ENCODE results near the gene ABHD17C. TPM values are rescaled to one million over a fixed set of nuclear protein-coding genes. Genes with fewer than 3 reads are reported as not detected.

Gene ABHD17C
- total RNA-seq, 1 experiment from 2014 or later, result 11.9 TPM

DNA sequence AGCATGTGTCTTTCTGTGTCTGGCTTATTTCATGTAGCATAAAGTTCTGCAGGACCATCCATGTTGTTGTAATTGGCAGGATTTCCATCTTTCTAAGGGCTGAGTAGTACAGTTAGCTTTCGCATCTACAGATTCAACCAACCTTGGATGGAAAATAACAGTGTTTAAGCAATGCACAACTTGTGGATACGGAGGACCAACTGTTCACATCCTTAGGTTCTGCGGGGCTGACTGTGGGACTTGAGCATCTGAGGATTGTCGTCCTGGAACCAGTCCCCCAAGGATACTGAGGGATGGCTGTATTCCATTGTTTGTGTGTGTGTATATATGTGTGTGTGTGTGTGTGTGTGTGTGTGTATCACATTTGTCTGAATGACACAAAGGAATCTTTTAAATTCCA is 27.7 kb downstream of the ABHD17C start:
- no peak for DNase-seq (ENCODE audit: unreplicated experiment)
- intact Hi-C loops (cut with micrococcal nuclease), result no loop called here
- TF ChIP-seq, protein P1, sequence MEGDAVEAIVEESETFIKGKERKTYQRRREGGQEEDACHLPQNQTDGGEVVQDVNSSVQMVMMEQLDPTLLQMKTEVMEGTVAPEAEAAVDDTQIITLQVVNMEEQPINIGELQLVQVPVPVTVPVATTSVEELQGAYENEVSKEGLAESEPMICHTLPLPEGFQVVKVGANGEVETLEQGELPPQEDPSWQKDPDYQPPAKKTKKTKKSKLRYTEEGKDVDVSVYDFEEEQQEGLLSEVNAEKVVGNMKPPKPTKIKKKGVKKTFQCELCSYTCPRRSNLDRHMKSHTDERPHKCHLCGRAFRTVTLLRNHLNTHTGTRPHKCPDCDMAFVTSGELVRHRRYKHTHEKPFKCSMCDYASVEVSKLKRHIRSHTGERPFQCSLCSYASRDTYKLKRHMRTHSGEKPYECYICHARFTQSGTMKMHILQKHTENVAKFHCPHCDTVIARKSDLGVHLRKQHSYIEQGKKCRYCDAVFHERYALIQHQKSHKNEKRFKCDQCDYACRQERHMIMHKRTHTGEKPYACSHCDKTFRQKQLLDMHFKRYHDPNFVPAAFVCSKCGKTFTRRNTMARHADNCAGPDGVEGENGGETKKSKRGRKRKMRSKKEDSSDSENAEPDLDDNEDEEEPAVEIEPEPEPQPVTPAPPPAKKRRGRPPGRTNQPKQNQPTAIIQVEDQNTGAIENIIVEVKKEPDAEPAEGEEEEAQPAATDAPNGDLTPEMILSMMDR (IDR thresholded peaks at IDR 0.05; ENCODE audit: unreplicated experiment), result no peak
- no peak overlapping the region for H3K4me3 Mint-ChIP-seq (ENCODE audit: unreplicated experiment)
- H3K9me3 Mint-ChIP-seq (ENCODE audit: unreplicated experiment), result no peaks in the 10 kb centered on the region
- CTCF ChIA-PET, result interaction anchor here (1.0 kb wide), 1 partner anchor 17 kb away, joined by 3 read pairs; no protein-coding TSS in a partner anchor
- H3K27me3 Mint-ChIP-seq (ENCODE audit: insufficient read depth, unreplicated experiment), result no peaks in the 10 kb centered on the region
- H3K27ac Mint-ChIP-seq (ENCODE audit: low read depth, unreplicated experiment), result no peak overlapping the region
- POLR2A ChIA-PET, result no interaction called here
- H3K36me3 Mint-ChIP-seq (ENCODE audit: insufficient read depth, unreplicated experiment), result peaks cover 10% of the 10 kb centered on the region
- H3K4me1 Mint-ChIP-seq (ENCODE audit: insufficient read depth, unreplicated experiment), result no peaks in the 10 kb centered on the region
- no TSS peak for BruUV-seq (replicated peaks)

DNA sequence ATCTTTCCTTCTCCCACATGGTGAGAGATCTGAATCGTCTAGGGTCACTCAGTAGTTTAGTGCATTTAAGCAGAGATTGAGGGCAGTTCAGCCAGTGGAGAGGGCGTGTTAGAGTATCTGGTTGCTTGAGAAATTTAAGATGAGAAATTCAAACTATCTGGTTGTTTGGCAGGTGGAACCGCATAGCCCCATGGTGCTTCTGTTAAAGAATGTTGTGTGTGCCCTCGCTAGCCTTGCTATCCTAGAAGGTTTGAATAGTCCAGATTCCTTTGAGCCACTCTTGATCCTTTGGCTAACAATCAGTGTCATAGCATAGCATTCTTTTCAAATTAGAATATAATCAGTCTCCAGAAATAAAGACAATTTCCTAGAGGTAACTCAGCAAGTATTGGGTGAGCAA is 32.1 kb downstream of the ABHD17C start:
- intact Hi-C loops (cut with micrococcal nuclease), result no loop called here
- H3K27me3 Mint-ChIP-seq (ENCODE audit: insufficient read depth, unreplicated experiment), result no peaks in the 10 kb centered on the region
- ChIA-PET CTCF (interaction anchor here (0.7 kb wide), 1 partner anchor 87 kb away, joined by 3 read pairs; no protein-coding TSS in a partner anchor), POLR2A (interaction anchor here (0.6 kb wide), 1 partner anchor 94 kb away, joined by 4 read pairs; no protein-coding TSS in a partner anchor)
- TF ChIP-seq, protein P1 (IDR thresholded peaks at IDR 0.05; ENCODE audit: unreplicated experiment), result no peak
- no TSS peak for BruUV-seq (replicated peaks)
- no peak overlapping the region for H3K27ac Mint-ChIP-seq (ENCODE audit: low read depth, unreplicated experiment)
- no peaks in the 10 kb centered on the region for H3K4me1 Mint-ChIP-seq (ENCODE audit: insufficient read depth, unreplicated experiment)
- no peak overlapping the region for H3K4me3 Mint-ChIP-seq (ENCODE audit: unreplicated experiment)
- no peak for DNase-seq (ENCODE audit: unreplicated experiment)
- peaks cover 14% of the 10 kb centered on the region for H3K36me3 Mint-ChIP-seq (ENCODE audit: insufficient read depth, unreplicated experiment)
- no peaks in the 10 kb centered on the region for H3K9me3 Mint-ChIP-seq (ENCODE audit: unreplicated experiment)

DNA sequence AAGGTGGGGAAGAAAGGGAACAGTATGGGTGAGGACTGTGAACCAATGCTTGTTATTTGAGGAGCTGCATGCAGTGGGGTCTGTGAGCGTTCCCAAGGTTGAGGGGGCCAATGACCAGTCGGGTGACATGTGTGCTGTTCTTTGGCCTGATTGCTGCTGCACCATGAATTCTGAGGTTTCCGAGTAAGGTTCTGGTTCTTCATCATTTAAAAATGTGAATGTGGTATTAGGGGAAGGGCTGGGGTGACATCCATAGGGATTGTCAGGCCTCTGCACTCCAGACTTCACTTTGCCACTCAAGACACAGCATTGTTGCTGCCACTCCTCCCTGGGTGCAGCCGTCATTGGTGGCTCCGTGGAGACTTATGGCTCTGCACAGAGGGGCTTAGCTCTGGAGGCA is 32.5 kb downstream of the ABHD17C start:
- no peaks in the 10 kb centered on the region for H3K4me1 Mint-ChIP-seq (ENCODE audit: insufficient read depth, unreplicated experiment)
- H3K4me3 Mint-ChIP-seq (ENCODE audit: unreplicated experiment), result no peak overlapping the region
- CTCF ChIA-PET, result interaction anchor here (1.3 kb wide), 1 partner anchor 160 kb away, joined by 4 read pairs; no protein-coding TSS in a partner anchor

DNA sequence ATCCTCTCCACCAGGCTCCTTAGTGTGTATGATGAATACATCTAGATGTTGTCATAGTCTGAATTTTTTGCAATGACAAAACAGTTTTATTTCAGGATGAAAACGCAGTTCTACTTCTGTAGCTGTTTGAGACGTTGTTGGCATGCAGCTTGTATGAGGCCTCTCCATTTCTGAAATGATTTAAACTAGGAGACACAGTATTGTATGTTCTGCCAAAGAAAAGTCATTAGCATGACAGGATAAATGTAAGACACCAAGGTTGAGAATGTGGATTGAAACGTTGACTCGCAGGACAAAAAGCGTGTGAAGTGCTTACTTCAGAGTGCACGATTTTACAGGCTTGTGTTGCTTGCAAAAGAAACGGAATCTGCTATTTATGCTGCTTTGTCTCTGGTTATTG is 35.3 kb downstream of the ABHD17C start:
- POLR2A ChIA-PET, result interaction anchor here (0.6 kb wide), 1 partner anchor 25 kb away, joined by 4 read pairs; no protein-coding TSS in a partner anchor
- no peaks in the 10 kb centered on the region for H3K9me3 Mint-ChIP-seq (ENCODE audit: unreplicated experiment)
- TF ChIP-seq, protein P1 (IDR thresholded peaks at IDR 0.05; ENCODE audit: unreplicated experiment), result no peak
- no peaks in the 10 kb centered on the region for H3K4me1 Mint-ChIP-seq (ENCODE audit: insufficient read depth, unreplicated experiment)
- H3K27me3 Mint-ChIP-seq (ENCODE audit: insufficient read depth, unreplicated experiment), result no peaks in the 10 kb centered on the region
- intact Hi-C loops (cut with micrococcal nuclease), result no loop called here
- BruUV-seq (replicated peaks), result no TSS peak
- peaks cover 20% of the 10 kb centered on the region for H3K36me3 Mint-ChIP-seq (ENCODE audit: insufficient read depth, unreplicated experiment)
- DNase-seq (ENCODE audit: unreplicated experiment), result no peak
- no peak overlapping the region for H3K4me3 Mint-ChIP-seq (ENCODE audit: unreplicated experiment)
- no peak overlapping the region for H3K27ac Mint-ChIP-seq (ENCODE audit: low read depth, unreplicated experiment)
- CTCF ChIA-PET, result no interaction called here

More for the DNA sequence above, 32.5 kb downstream of the ABHD17C start:
- no peaks in the 10 kb centered on the region for H3K27me3 Mint-ChIP-seq (ENCODE audit: insufficient read depth, unreplicated experiment)
- no peak overlapping the region for H3K27ac Mint-ChIP-seq (ENCODE audit: low read depth, unreplicated experiment)
- POLR2A ChIA-PET, result no interaction called here
- intact Hi-C loops (cut with micrococcal nuclease), result no loop called here
- no peaks in the 10 kb centered on the region for H3K9me3 Mint-ChIP-seq (ENCODE audit: unreplicated experiment)
- BruUV-seq (replicated peaks), result no TSS peak
- DNase-seq (ENCODE audit: unreplicated experiment), result no peak
- TF ChIP-seq, protein P1 (IDR thresholded peaks at IDR 0.05; ENCODE audit: unreplicated experiment), result no peak
- peaks cover 14% of the 10 kb centered on the region for H3K36me3 Mint-ChIP-seq (ENCODE audit: insufficient read depth, unreplicated experiment)

All from MCF 10A (cell line).